Stimulated activated CD4-positive, alpha-beta T cell treated with anti-CD3 and anti-CD28 coated beads, Interleukin-2, amount 100 ng/mL, for 48 hours (primary cell): Measurements from ENCODE around the gene TBRG4.
A peak's percentile ranks its signal among the peaks of the same experiment; 100 is the strongest.
"Not testable (repeated sequence)": the region's sequence is repeated elsewhere in the genome, so short reads cannot be mapped to it uniquely, and the experiment has no call there.

Experiments used
- DNase-seq, 2 donors: peaks; one replicate each; pipeline ENCODE4 v3.0.0-alpha.2; 2020

The TBRG4 gene

GRCh38 chr7:45111298-45112223, at the start of gene TBRG4:
Gene TBRG4, minus strand, starts transcription at chr7:45111697. Its CDS starts 2,460 bp downstream, at chr7:45109237.
- DNase-seq = peak; percentile 91 to 94

- no peak for DNase-seq
Measured at GRCh38 chr7:45161138-45161537, 49.6 kb upstream of the TBRG4 start.

- no peak for DNase-seq
Measured at GRCh38 chr7:45160417-45160881, 49.0 kb upstream of the TBRG4 start.

- DNase-seq = no peak
Measured at GRCh38 chr7:45159296-45159695, 47.8 kb upstream of the TBRG4 start.

- no peak for DNase-seq
Measured at GRCh38 chr7:45158471-45158870, 47.0 kb upstream of the TBRG4 start.

- DNase-seq = no peak
Measured at GRCh38 chr7:45157653-45158401, 46.3 kb upstream of the TBRG4 start, which contains the start of gene RAMP3. Gene RAMP3, plus strand, starts transcription at chr7:45157791. Its CDS starts 38 bp downstream, at chr7:45157829.

GRCh38 chr7:45157286-45157652, 45.8 kb upstream of the TBRG4 start:
- DNase-seq = no peak

GRCh38 chr7:45156516-45157272, 45.2 kb upstream of the TBRG4 start:
- no peak for DNase-seq

GRCh38 chr7:45155941-45156340, 44.4 kb upstream of the TBRG4 start:
- DNase-seq = no peak

GRCh38 chr7:45155357-45155900, 43.9 kb upstream of the TBRG4 start:
- DNase-seq = no peak

GRCh38 chr7:45153861-45154260, 42.4 kb upstream of the TBRG4 start:
- not testable (repeated sequence) for DNase-seq

- no peak for DNase-seq
Measured at GRCh38 chr7:45153233-45153632, 41.7 kb upstream of the TBRG4 start.

GRCh38 chr7:45151967-45152366, 40.5 kb upstream of the TBRG4 start:
- no peak for DNase-seq

- DNase-seq = no peak
Measured at GRCh38 chr7:45151131-45151684, 39.7 kb upstream of the TBRG4 start.

GRCh38 chr7:45150199-45150598, 38.7 kb upstream of the TBRG4 start:
- no peak for DNase-seq

- no peak for DNase-seq
Measured at GRCh38 chr7:45149606-45150005, 38.1 kb upstream of the TBRG4 start.

GRCh38 chr7:45148653-45148973, 37.1 kb upstream of the TBRG4 start:
- no peak for DNase-seq

GRCh38 chr7:45147858-45148652, 36.6 kb upstream of the TBRG4 start:
- no peak for DNase-seq

GRCh38 chr7:45146531-45147379, 35.3 kb upstream of the TBRG4 start:
- no peak for DNase-seq

- no peak for DNase-seq
Measured at GRCh38 chr7:45145881-45146280, 34.4 kb upstream of the TBRG4 start.

GRCh38 chr7:45143616-45144015, 32.1 kb upstream of the TBRG4 start:
- no peak for DNase-seq
